ENCODE data around the gene SRL.

DNA sequence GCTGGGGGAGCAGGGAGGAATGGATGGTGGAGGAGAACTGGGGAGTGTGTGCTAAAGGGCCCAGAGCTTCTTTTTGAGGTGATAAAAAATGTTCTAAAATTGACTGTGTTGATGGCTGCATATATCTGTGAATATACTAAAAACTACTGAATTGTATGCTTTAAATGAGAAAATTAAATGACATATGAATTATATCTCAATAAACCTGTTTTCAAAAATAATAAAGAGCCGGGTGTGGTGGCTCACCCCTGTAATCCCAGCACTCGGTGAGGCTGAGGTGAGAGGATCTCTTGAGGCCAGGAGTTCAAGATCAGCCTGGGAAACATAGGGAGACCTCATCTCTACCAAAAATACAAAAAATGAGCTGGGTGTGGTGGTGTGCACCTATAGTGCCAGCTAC, 16.8 kb downstream of the SRL start:
- no peak for TF ChIP-seq CTCF (IDR thresholded peaks at IDR 0.05)
- no peak for TF ChIP-seq POLR2A (IDR thresholded peaks at IDR 0.05)

Data from adrenal gland (tissue), 5 donors.